Peyer's patch (tissue), 4 donors: Measurements from ENCODE around the gene S100A13. TPM values are rescaled to one million over a fixed set of nuclear protein-coding genes. Genes with fewer than 3 reads are reported as not detected.
A peak's percentile ranks its signal among the peaks of the same experiment; 100 is the strongest.

ENCODE experiments used
- DNase-seq, 3 donors: peaks; one replicate each; pipeline ENCODE4 v3.0.0-alpha.2; 2017 to 2019
- H3K27ac ChIP-seq, 4 donors: fragments of 200-600 bp; sonication (generic); one replicate each; pipeline ENCODE4 v1.5.1; 2016 to 2019
- H3K27me3 ChIP-seq, 2 donors: fragments of 200-600 bp; sonication (generic); one replicate each; pipeline ENCODE4 v1.5.1; 2019
- H3K36me3 ChIP-seq, 3 donors: fragments of 200-600 bp; sonication (generic); one replicate each; pipeline ENCODE4 v1.5.1; 2016 to 2019
- H3K4me1 ChIP-seq, 4 donors: fragments of 200-600 bp; sonication (generic); one replicate each; pipeline ENCODE4 v1.5.1; 2016 to 2019
- H3K4me3 ChIP-seq, 4 donors: fragments of 200-600 bp; sonication (generic); 1 replicate in 3 of 4; 2 replicates in 1 of 4; pipeline ENCODE4 v1.5.1; 2016 to 2019; ENCODE audit warnings: mild to moderate bottlenecking in 1 of 4
- H3K9me3 ChIP-seq, 4 donors: fragments of 200-600 bp; sonication (generic); one replicate each; pipeline ENCODE4 v1.5.1; 2016 to 2019; ENCODE audit warnings: mild to moderate bottlenecking in 1 of 4
- CTCF ChIP-seq, 6 experiments: fragments of 450-650 bp in 4 of 6; fragments of 200-600 bp in 2 of 6; sonication (generic) in 1 of 6; IDR thresholded peaks; one replicate each; pipeline ENCODE4 v1.5.1; 2017 to 2019; ENCODE audit warnings: antibody characterized with exemption in 6 of 6, mild to moderate bottlenecking in 3 of 6, moderate library complexity in 1 of 6
- POLR2A ChIP-seq, 2 donors: fragments of 450-650 bp; IDR thresholded peaks; one replicate each; pipeline ENCODE4 v1.5.1; 2017; ENCODE audit warnings: antibody characterized with exemption in 2 of 2, mild to moderate bottlenecking in 2 of 2, moderate library complexity in 2 of 2
- total RNA-seq, 4 donors: library from RNA; depleted of rRNA; stranded (reverse); fragments of >200 nt; gene quantifications; one replicate each; pipeline ENCODE4 v1.1.0, GENCODE V29; 2016

S100A13 gene
- total RNA-seq, 4 donors from 2014 or later, result 49.5 to 185 (median 52.9) TPM

GRCh38 chr1:153612111-153612754, 15.1 kb downstream of the S100A13 start:
- peak overlapping the region; percentile 60 to 100 (median 92) for H3K27ac ChIP-seq
- DNase-seq, result peak in 1 of 3 donors; percentile 59
- peaks cover 0 to 65% (median 3%) of the 10 kb centered on the region in 4 donors for H3K4me1 ChIP-seq

GRCh38 chr1:153611356-153611755, 15.9 kb downstream of the S100A13 start:
- Histone ChIP-seq H3K36me3 (peaks cover 0 to 15% (median 0%) of the 10 kb centered on the region in 3 donors), H3K27me3 (no peaks in the 10 kb centered on the region), H3K4me3 (peak overlapping the region in 3 of 4 donors; percentile 48 to 76 (median 64)), H3K4me1 (peaks cover 0 to 57% (median 0%) of the 10 kb centered on the region in 4 donors), H3K27ac (peak overlapping the region; percentile 1 to 100 (median 94)), H3K9me3 (no peaks in the 10 kb centered on the region)
- TF ChIP-seq CTCF (IDR thresholded peaks at IDR 0.05) (no peak), POLR2A (IDR thresholded peaks at IDR 0.05) (no peak)
- no peak for DNase-seq

More at GRCh38 chr1:153612111-153612754, 15.1 kb downstream of the S100A13 start:
- H3K4me3 ChIP-seq, result peak overlapping the region; percentile 32 to 76 (median 56)
- no peaks in the 10 kb centered on the region for H3K27me3 ChIP-seq
- peaks cover 0 to 6% (median 0%) of the 10 kb centered on the region in 3 donors for H3K36me3 ChIP-seq
- TF ChIP-seq CTCF (IDR thresholded peaks at IDR 0.05) (no peak), POLR2A (IDR thresholded peaks at IDR 0.05) (no peak)
- no peaks in the 10 kb centered on the region for H3K9me3 ChIP-seq

GRCh38 chr1:153610811-153611301, 16.4 kb downstream of the S100A13 start:
- peak overlapping the region in 2 of 4 donors; percentile 64 to 76 for H3K4me3 ChIP-seq
- peak overlapping the region; percentile 1 to 100 (median 91) for H3K27ac ChIP-seq
- H3K27me3 ChIP-seq, result no peaks in the 10 kb centered on the region
- H3K9me3 ChIP-seq, result no peaks in the 10 kb centered on the region
- peaks cover 0 to 55% (median 0%) of the 10 kb centered on the region in 4 donors for H3K4me1 ChIP-seq
- H3K36me3 ChIP-seq, result peaks cover 0 to 17% (median 0%) of the 10 kb centered on the region in 3 donors
- TF ChIP-seq POLR2A (IDR thresholded peaks at IDR 0.05) (no peak), CTCF (IDR thresholded peaks at IDR 0.05) (no peak)
- DNase-seq, result no peak

GRCh38 chr1:153610334-153610733, 17.0 kb downstream of the S100A13 start:
- no peaks in the 10 kb centered on the region for H3K27me3 ChIP-seq
- peaks cover 0 to 55% (median 0%) of the 10 kb centered on the region in 4 donors for H3K4me1 ChIP-seq
- TF ChIP-seq CTCF (IDR thresholded peaks at IDR 0.05), result no peak
- peak in 1 of 2 donors; percentile 36 for TF ChIP-seq POLR2A (IDR thresholded peaks at IDR 0.05)
- peak overlapping the region in 3 of 4 donors; percentile 85 to 100 (median 97) for H3K27ac ChIP-seq
- peak in 1 of 3 donors; percentile 53 for DNase-seq
- peaks cover 0 to 21% (median 0%) of the 10 kb centered on the region in 3 donors for H3K36me3 ChIP-seq
- no peaks in the 10 kb centered on the region for H3K9me3 ChIP-seq
- H3K4me3 ChIP-seq, result peak overlapping the region in 2 of 4 donors; percentile 64 to 76

GRCh38 chr1:153609585-153609907, 17.8 kb downstream of the S100A13 start:
- Histone ChIP-seq H3K36me3 (peaks cover 0 to 21% (median 0%) of the 10 kb centered on the region in 3 donors), H3K4me1 (peaks cover 0 to 51% (median 0%) of the 10 kb centered on the region in 4 donors), H3K4me3 (peak overlapping the region in 2 of 4 donors; percentile 49 to 52), H3K9me3 (no peaks in the 10 kb centered on the region), H3K27me3 (no peaks in the 10 kb centered on the region), H3K27ac (peak overlapping the region in 3 of 4 donors; percentile 85 to 100 (median 97))
- DNase-seq, result no peak
- TF ChIP-seq CTCF (IDR thresholded peaks at IDR 0.05) (no peak), POLR2A (IDR thresholded peaks at IDR 0.05) (no peak)
